Activated CD8-positive, alpha-beta memory T cell treated with anti-CD3 and anti-CD28 coated beads for 36 hours (primary cell): ENCODE data around the gene SYCE3. TPM values are rescaled to one million over a fixed set of nuclear protein-coding genes. Genes with fewer than 3 reads are reported as not detected.

Source experiments
- CTCF ChIA-PET: fragments of 350-600 bp; sonication (Branson Sonifier 250); formaldehyde crosslinking; loops from one replicate; lab custom pipeline; 2021; ENCODE audit warnings: antibody characterized with exemption; lab: Charles Lee
- POLR2A ChIA-PET: fragments of 350-600 bp; sonication (Branson Sonifier 250); formaldehyde crosslinking; loops from one replicate; lab custom pipeline; 2021; ENCODE audit warnings: antibody characterized with exemption; lab: Charles Lee
- total RNA-seq, 2 experiments: library from RNA; stranded (reverse); gene quantifications; one replicate each; pipeline ENCODE4 v1.2.3, GENCODE V29; 2021

Gene SYCE3
- total RNA-seq, 2 experiments from 2014 or later: not detected

DNA sequence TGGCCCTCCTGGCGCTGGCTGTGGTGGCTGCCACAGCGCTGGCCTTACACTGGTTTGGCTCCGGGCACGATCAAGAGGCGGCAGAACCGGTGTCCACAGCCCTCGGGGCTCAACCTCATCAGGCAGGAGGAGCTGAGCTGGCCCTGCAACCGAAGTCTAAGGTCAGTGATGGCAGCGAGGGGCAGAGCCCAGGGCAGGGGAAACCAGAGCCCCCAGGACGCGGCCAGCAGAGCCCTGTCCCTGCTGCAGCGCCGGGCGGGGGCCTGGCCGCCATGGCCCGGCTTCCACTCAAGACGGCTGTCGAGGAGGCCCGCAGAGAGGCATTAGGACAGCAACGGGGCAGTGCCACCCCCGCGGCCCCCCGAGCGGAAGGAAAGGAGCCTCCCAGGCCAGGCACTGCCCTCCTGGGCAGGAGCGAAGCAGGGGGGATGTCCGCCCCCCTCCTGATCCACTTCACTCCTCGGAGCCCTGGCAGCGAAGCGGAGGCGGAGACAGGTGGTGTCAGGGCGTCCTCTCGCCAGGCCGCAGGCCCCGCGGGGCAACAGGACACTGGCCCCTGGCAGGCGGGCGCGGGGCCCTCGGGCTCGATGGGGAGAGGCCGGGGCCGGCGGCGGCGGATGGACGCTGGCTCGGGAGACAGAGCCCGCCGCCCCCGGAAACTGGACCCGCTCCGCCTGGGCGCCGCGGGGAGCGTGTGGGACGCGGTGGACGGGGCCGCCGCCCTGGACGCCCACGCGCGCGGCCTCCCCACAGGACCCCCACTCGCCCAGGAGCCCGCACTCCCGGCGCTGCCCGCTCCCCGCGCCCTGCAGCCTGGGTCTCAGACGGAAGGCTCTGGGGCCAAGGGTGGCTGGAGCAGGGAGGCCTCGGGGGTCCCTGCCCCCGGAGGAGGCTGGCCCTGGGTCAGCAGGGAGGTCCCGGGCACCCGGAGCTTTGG is 16.1 kb downstream of the SYCE3 start:
- POLR2A ChIA-PET: interaction anchor here (1.5 to 2.4 kb wide), 4 partner anchors 15 to 36 kb away, joined by 7 to 16 read pairs (median 11); partner anchors contain the start of genes CHKB and SCO2
- CTCF ChIA-PET: interaction anchor here (0.9 to 5.3 kb wide), 6 partner anchors 9 to 74 kb away, joined by 3 to 38 read pairs (median 6); partner anchors contain the start of genes SCO2 and SYCE3

GRCh38 chr22:50545522-50546325 is 17.0 kb downstream of the SYCE3 start, which contains the start of gene KLHDC7B:
Gene KLHDC7B (plus strand): TSS chr22:50545899. CDS start chr22:50546244, 345 bp downstream.
- ChIA-PET POLR2A (interaction anchor here (0.7 to 1.8 kb wide), 4 partner anchors 14 to 20 kb away, joined by 3 to 12 read pairs (median 10); partner anchors contain the start of genes SCO2 and SYCE3), CTCF (interaction anchor here (0.6 to 2.9 kb wide), 6 partner anchors 10 to 83 kb away, joined by 3 to 14 read pairs (median 4); partner anchors contain the start of genes SCO2 and SYCE3)

- CTCF ChIA-PET: interaction anchor here (0.9 to 2.9 kb wide), 5 partner anchors 16 to 84 kb away, joined by 3 to 14 read pairs (median 4); partner anchors contain the start of genes SCO2 and SYCE3
- POLR2A ChIA-PET: interaction anchor here (1.0 to 1.8 kb wide), 3 partner anchors 13 to 19 kb away, joined by 4 to 10 read pairs (median 10); partner anchors contain the start of genes SCO2 and SYCE3
Measured at GRCh38 chr22:50544746-50545253, 17.9 kb downstream of the SYCE3 start.

GRCh38 chr22:50544078-50544745 is 18.5 kb downstream of the SYCE3 start:
- CTCF ChIA-PET: interaction anchor here (0.9 to 2.9 kb wide), 4 partner anchors 16 to 76 kb away, joined by 4 to 14 read pairs (median 7); partner anchors contain the start of genes SCO2 and SYCE3
- POLR2A ChIA-PET: interaction anchor here (1.0 to 1.8 kb wide), 3 partner anchors 13 to 19 kb away, joined by 4 to 10 read pairs (median 10); partner anchors contain the start of genes SCO2 and SYCE3

DNA sequence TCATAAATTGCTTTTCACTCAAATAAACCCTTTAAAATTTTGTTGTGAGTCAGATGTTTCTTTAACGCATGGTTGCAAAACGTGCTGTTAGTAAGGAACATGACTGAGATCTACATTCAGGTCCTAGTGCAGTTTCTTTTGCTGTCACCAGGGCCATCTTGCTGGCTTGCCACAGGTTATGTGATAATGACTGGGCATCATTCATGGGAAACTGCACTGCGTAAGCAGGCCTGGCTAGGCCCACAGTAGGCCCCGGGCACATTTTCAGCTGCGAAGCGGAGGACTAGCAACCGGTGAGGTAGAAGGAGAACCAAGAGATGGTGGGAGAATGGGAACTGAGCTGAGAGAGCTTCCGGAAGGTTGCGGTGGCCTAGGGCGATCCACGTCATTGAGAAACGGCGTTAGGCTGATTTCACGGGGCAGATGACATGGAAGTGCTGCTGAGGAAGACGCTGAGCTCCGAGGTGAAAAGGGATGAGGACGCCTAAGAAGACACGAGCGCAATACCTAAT is 20.2 kb downstream of the SYCE3 start:
- ChIA-PET POLR2A (interaction anchor here (0.5 to 5.7 kb wide), 2 partner anchors 14 to 78 kb away, joined by 3 to 93 read pairs; partner anchors contain the start of genes SCO2 and TYMP), CTCF (interaction anchor here (0.9 to 1.5 kb wide), 3 partner anchors 17 to 79 kb away, joined by 3 to 7 read pairs (median 4); partner anchors contain the start of genes SCO2 and SYCE3)

GRCh38 chr22:50541667-50542026 is 21.1 kb downstream of the SYCE3 start:
- ChIA-PET CTCF (interaction anchor here (0.9 to 1.7 kb wide), 4 partner anchors 9 to 79 kb away, joined by 3 to 6 read pairs (median 4); partner anchors contain the start of gene SCO2), POLR2A (interaction anchor here (5.7 kb wide), 1 partner anchor 13 kb away, joined by 93 read pairs; the partner anchor contains the start of genes SCO2 and TYMP)

GRCh38 chr22:50540381-50540780 is 22.3 kb downstream of the SYCE3 start:
- ChIA-PET CTCF (interaction anchor here (1.0 to 3.4 kb wide), 6 partner anchors 10 to 81 kb away, joined by 3 to 14 read pairs (median 6); partner anchors contain the start of gene SYCE3), POLR2A (interaction anchor here (0.6 to 5.7 kb wide), 6 partner anchors 8 to 88 kb away, joined by 3 to 93 read pairs (median 12); partner anchors contain the start of genes ARSA, SCO2 and TYMP)

GRCh38 chr22:50537765-50538164 is 25.0 kb downstream of the SYCE3 start:
- POLR2A ChIA-PET: interaction anchor here (0.6 to 5.7 kb wide), 3 partner anchors 9 to 86 kb away, joined by 3 to 93 read pairs (median 32); partner anchors contain the start of genes SCO2 and TYMP

DNA sequence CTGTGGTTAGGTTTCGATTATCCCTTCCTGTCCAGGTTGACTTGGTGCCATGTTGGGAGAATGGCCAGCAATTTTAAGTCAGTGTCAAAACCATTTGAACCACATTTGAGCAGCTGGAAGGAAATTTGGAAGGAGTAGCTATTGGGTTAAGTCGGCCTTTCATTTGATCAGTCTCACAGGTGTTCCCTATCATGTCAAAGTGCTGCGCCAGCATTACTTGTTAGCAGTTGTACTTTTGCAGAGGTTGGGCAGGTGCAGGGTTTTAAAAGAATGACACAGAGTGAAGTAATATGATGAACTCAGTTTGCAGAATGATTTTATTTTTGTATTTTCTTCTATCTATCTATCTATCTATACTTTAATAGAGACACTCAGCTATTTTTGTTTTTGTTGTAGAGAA is 26.5 kb downstream of the SYCE3 start:
- ChIA-PET POLR2A (no interaction called here), CTCF (interaction anchor here (0.7 to 2.2 kb wide), 4 partner anchors 11 to 194 kb away, joined by 3 to 7 read pairs (median 4); partner anchors contain the start of gene SCO2)

More at GRCh38 chr22:50537765-50538164, 25.0 kb downstream of the SYCE3 start:
- CTCF ChIA-PET: interaction anchor here (2.8 to 3.4 kb wide), 4 partner anchors 10 to 83 kb away, joined by 12 to 27 read pairs (median 18); partner anchors contain the start of genes SCO2 and SYCE3

GRCh38 chr22:50535113-50535512 is 27.6 kb downstream of the SYCE3 start:
- ChIA-PET POLR2A (interaction anchor here (0.6 kb wide), 1 partner anchor 86 kb away, joined by 3 read pairs; no protein-coding TSS in a partner anchor), CTCF (interaction anchor here (1.8 to 2.2 kb wide), 2 partner anchors 9 to 86 kb away, joined by 5 to 7 read pairs; partner anchors contain the start of gene SCO2)

DNA sequence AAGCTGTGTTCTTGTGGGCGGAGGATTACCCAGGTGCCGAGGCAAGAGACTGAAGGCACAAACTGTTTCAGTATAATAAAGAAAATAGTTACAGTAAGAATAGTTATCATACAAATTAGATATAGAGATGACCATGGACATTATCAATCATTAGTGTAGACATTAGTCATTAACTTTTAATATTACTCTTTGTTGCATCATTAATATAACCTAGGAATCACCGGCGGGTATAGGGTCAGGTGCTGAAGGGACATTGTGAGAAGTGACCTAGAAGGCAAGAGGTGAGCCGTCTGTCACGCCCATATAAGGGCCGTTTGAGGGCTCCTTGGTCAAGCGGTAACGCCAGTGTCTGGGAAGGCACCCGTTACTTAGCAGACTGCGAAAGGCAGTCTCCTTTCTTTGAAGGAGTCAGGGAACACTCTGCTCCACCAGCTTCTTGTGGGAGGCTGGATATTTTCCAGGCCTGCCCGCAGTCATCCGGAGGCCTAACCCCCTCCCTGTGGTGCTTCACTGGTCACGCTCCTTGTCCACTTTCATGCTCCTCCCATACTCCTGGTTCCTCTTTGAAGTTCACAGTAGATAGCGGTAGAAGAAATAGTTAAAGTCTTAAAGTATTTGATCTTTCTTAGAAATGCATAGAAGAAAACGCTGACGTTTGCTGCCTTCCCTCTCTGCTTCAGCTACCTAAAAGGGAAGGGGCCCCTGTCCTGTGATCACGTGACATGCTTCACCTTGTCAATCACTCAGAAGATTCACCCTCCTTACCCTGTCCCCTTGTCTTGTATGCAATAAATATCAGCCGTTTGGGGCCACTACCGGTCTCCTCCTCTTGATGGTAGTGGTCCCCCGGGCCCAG is 28.6 kb downstream of the SYCE3 start:
- ChIA-PET CTCF (interaction anchor here (2.2 kb wide), 1 partner anchor 8 kb away, joined by 7 read pairs; the partner anchor contains the start of gene SCO2), POLR2A (interaction anchor here (0.6 kb wide), 1 partner anchor 87 kb away, joined by 3 read pairs; no protein-coding TSS in a partner anchor)

- POLR2A ChIA-PET: interaction anchor here (2.5 to 2.6 kb wide), 2 partner anchors 12 to 15 kb away, joined by 10 to 16 read pairs; partner anchors contain the start of gene KLHDC7B
Measured at GRCh38 chr22:50532824-50533796, 29.6 kb downstream of the SYCE3 start.

GRCh38 chr22:50531962-50532674 is 30.6 kb downstream of the SYCE3 start:
- POLR2A ChIA-PET: interaction anchor here (0.6 to 7.7 kb wide), 6 partner anchors 8 to 50 kb away, joined by 3 to 93 read pairs (median 7); partner anchors contain the start of genes KLHDC7B, LMF2, NCAPH2 and SYCE3
- CTCF ChIA-PET: interaction anchor here (0.6 to 1.7 kb wide), 3 partner anchors 31 to 249 kb away, joined by 3 to 7 read pairs (median 7); partner anchors contain the start of gene SYCE3

More at GRCh38 chr22:50532824-50533796, 29.6 kb downstream of the SYCE3 start:
- CTCF ChIA-PET: interaction anchor here (1.1 kb wide), 1 partner anchor 88 kb away, joined by 7 read pairs; no protein-coding TSS in a partner anchor
